Endodermal cell (in vitro differentiated cells): ENCODE measurements around the gene CALCR. TPM values are rescaled to one million over a fixed set of nuclear protein-coding genes. Genes with fewer than 3 reads are reported as not detected.

Experiments used
- DNase-seq: peaks from one replicate; pipeline ENCODE4 v3.0.0-alpha.2; 2017
- H3K27ac ChIP-seq: 2 replicates; pipeline ENCODE4 v1.5.1; 2013; ENCODE audit warnings: mild to moderate bottlenecking, low read depth, low read length, moderate library complexity
- H3K27me3 ChIP-seq: 2 replicates; pipeline ENCODE4 v1.6.1; 2013; ENCODE audit warnings: mild to moderate bottlenecking, low read length, moderate library complexity; ENCODE audit not compliant: insufficient read depth, control insufficient read depth, poor library complexity, severe bottlenecking
- H3K36me3 ChIP-seq: 2 replicates; pipeline ENCODE4 v1.7.0; 2013; ENCODE audit warnings: mild to moderate bottlenecking, low read length, moderate library complexity; ENCODE audit not compliant: control insufficient read depth, insufficient read depth
- H3K4me1 ChIP-seq: one replicate; pipeline ENCODE4 v1.7.0; 2013; ENCODE audit warnings: low read length; ENCODE audit not compliant: control insufficient read depth, insufficient read depth
- H3K4me3 ChIP-seq: 2 replicates; pipeline ENCODE4 v1.5.1; 2013; ENCODE audit warnings: mild to moderate bottlenecking, low read length, moderate library complexity
- H3K9ac ChIP-seq: 2 replicates; pipeline ENCODE4 v1.6.1; 2013; ENCODE audit warnings: mild to moderate bottlenecking, low read length, moderate library complexity; ENCODE audit not compliant: poor library complexity, severe bottlenecking; ENCODE audit errors: extremely low read depth
- H3K9me3 ChIP-seq: 2 replicates; pipeline ENCODE4 v1.6.1; 2013; ENCODE audit warnings: mild to moderate bottlenecking, low read length, moderate library complexity; ENCODE audit not compliant: control insufficient read depth
- H3K27ac Mint-ChIP-seq: 2 replicates; pipeline ENCODE4 v1.8.0; 2020; ENCODE audit warnings: mixed read lengths
- H3K27me3 Mint-ChIP-seq: 2 replicates; pipeline ENCODE4 v1.8.0; 2021; ENCODE audit warnings: mild to moderate bottlenecking, mixed read lengths; ENCODE audit not compliant: insufficient read depth
- H3K36me3 Mint-ChIP-seq: 2 replicates; pipeline ENCODE4 v1.8.0; 2020; ENCODE audit warnings: low read depth, mixed read lengths
- H3K4me1 Mint-ChIP-seq: 2 replicates; pipeline ENCODE4 v1.8.0; 2020; ENCODE audit warnings: mixed read lengths
- H3K4me3 Mint-ChIP-seq: 2 replicates; pipeline ENCODE4 v1.8.0; 2020; ENCODE audit warnings: mild to moderate bottlenecking, moderate library complexity, mixed read lengths
- H3K9me3 Mint-ChIP-seq: 2 replicates; pipeline ENCODE4 v1.8.0; 2020; ENCODE audit warnings: mild to moderate bottlenecking, mixed read lengths
- CTCF ChIP-seq: fragments of 200-600 bp; sonication (generic); conservative IDR thresholded peaks from 2 replicates; pipeline ENCODE4 v1.5.0; 2021; ENCODE audit warnings: antibody characterized with exemption, mild to moderate bottlenecking
- WGBS, 2 experiments: methylation state at CpG; one replicate each; pipeline versions ENCODE4 v1.1.5 to v1.1.7; 2013; ENCODE audit warnings: missing lambda C conversion rate in 2 of 2, mixed read lengths in 1 of 2; ENCODE audit not compliant: insufficient coverage in 1 of 2, insufficient read length in 1 of 2; 5-methylcytosine and 5-hydroxymethylcytosine counted together
- total RNA-seq, 2 donors: library from RNA; stranded (reverse); fragmentation: NEBNext Ultra II Directional in 1 of 2; extraction: Animal tissue kit (Norgen Biotek cat#: 25700) in 1 of 2; gene quantifications; 2 replicates in 1 of 2; 3 replicates in 1 of 2; pipeline ENCODE4 v1.2.1, GENCODE V29; 2021

Gene CALCR
- total RNA-seq, 2 donors from 2014 or later, result 16.8 to 17.1 TPM

- Mint-ChIP-seq H3K27ac (no peak overlapping the region), H3K9me3 (no peaks in the 10 kb centered on the region), H3K4me3 (no peak overlapping the region), H3K36me3 (peaks cover 40% of the 10 kb centered on the region), H3K4me1 (no peaks in the 10 kb centered on the region), H3K27me3 (no peaks in the 10 kb centered on the region)
- H3K36me3 ChIP-seq, result peaks cover 60% of the 10 kb centered on the region
- no peaks in the 10 kb centered on the region for H3K27me3 ChIP-seq
- WGBS, 2 experiments, result 97 to 98% methylated on average over 5 of the region's 6 CpGs
- no peak overlapping the region for H3K27ac ChIP-seq
- no peak overlapping the region for H3K9ac ChIP-seq
- no peak for TF ChIP-seq CTCF
- no peaks in the 10 kb centered on the region for H3K9me3 ChIP-seq
- no peak overlapping the region for H3K4me3 ChIP-seq
- no peak for DNase-seq
- no peaks in the 10 kb centered on the region for H3K4me1 ChIP-seq
Measured at GRCh38 chr7:93435791-93436190, 138.7 kb downstream of the CALCR start.

GRCh38 chr7:93432130-93432529, 142.4 kb downstream of the CALCR start:
- Mint-ChIP-seq H3K4me1 (no peaks in the 10 kb centered on the region), H3K9me3 (no peaks in the 10 kb centered on the region), H3K27me3 (no peaks in the 10 kb centered on the region), H3K27ac (no peak overlapping the region), H3K36me3 (peaks cover 48% of the 10 kb centered on the region), H3K4me3 (no peak overlapping the region)
- no peak overlapping the region for H3K27ac ChIP-seq
- 91% methylated on average over 2 of the region's 2 CpGs; no CpG with 5 or more reads in 1 of the 2 experiments for WGBS, 2 experiments
- TF ChIP-seq CTCF, result no peak
- peaks cover 53% of the 10 kb centered on the region for H3K36me3 ChIP-seq
- H3K27me3 ChIP-seq, result no peaks in the 10 kb centered on the region
- no peak overlapping the region for H3K4me3 ChIP-seq
- H3K4me1 ChIP-seq, result no peaks in the 10 kb centered on the region
- no peak for DNase-seq
- no peaks in the 10 kb centered on the region for H3K9me3 ChIP-seq
- H3K9ac ChIP-seq, result no peak overlapping the region

- H3K27ac ChIP-seq, result no peak overlapping the region
- TF ChIP-seq CTCF, result no peak
- H3K4me3 ChIP-seq, result no peak overlapping the region
- peaks cover 55% of the 10 kb centered on the region for H3K36me3 ChIP-seq
- H3K9ac ChIP-seq, result no peak overlapping the region
- H3K4me1 ChIP-seq, result no peaks in the 10 kb centered on the region
- H3K9me3 ChIP-seq, result no peaks in the 10 kb centered on the region
- H3K36me3 Mint-ChIP-seq, result peaks cover 56% of the 10 kb centered on the region
- no peaks in the 10 kb centered on the region for H3K27me3 ChIP-seq
- H3K9me3 Mint-ChIP-seq, result no peaks in the 10 kb centered on the region
- no peaks in the 10 kb centered on the region for H3K27me3 Mint-ChIP-seq
- H3K4me3 Mint-ChIP-seq, result no peak overlapping the region
- no peak for DNase-seq
- no peaks in the 10 kb centered on the region for H3K4me1 Mint-ChIP-seq
- no peak overlapping the region for H3K27ac Mint-ChIP-seq
- WGBS, 2 experiments, result 91% methylated on average over 5 to 8 of the region's 8 CpGs
Measured at GRCh38 chr7:93430917-93431588, 143.5 kb downstream of the CALCR start.
